ENCODE data around the gene MAST1. TPM values are rescaled to one million over a fixed set of nuclear protein-coding genes. Genes with fewer than 3 reads are reported as not detected.
"Not testable (repeated sequence)": the region's sequence is repeated elsewhere in the genome, so short reads cannot be mapped to it uniquely, and the experiment has no call there.

Gene MAST1
- total RNA-seq, 2 experiments from 2014 or later, result 1.2 to 1.5 TPM

- CTCF ChIA-PET, result interaction anchor here (1.0 to 4.2 kb wide), 4 partner anchors 12 to 118 kb away, joined by 3 to 42 read pairs (median 4); no protein-coding TSS in a partner anchor
- Mint-ChIP-seq H3K27me3 (ENCODE audit: low read depth) (no peaks in the 10 kb centered on the region), H3K4me1 (ENCODE audit: low read depth) (peaks cover 28% of the 10 kb centered on the region), H3K4me3 (peak overlapping the region; percentile 86), H3K36me3 (ENCODE audit: low read depth) (no peaks in the 10 kb centered on the region), H3K9me3 (peaks cover 7% of the 10 kb centered on the region), H3K27ac (no peak overlapping the region)
- DNase-seq, result no peak
- intact Hi-C loops (cut with micrococcal nuclease), result loop anchor here (5.0 kb wide), 1 partner anchor 213 kb away; no protein-coding TSS in a partner anchor
These were observed 45.9 kb downstream of the MAST1 start for GRCh38 chr19:12884202-12884601.

- Mint-ChIP-seq H3K27ac (peak overlapping the region; percentile 81), H3K4me3 (peak overlapping the region; percentile 86), H3K27me3 (ENCODE audit: low read depth) (no peaks in the 10 kb centered on the region), H3K4me1 (ENCODE audit: low read depth) (peaks cover 26% of the 10 kb centered on the region), H3K9me3 (peaks cover 7% of the 10 kb centered on the region), H3K36me3 (ENCODE audit: low read depth) (no peaks in the 10 kb centered on the region)
- CTCF ChIA-PET, result interaction anchor here (0.6 to 4.2 kb wide), 13 partner anchors 23 to 210 kb away, joined by 3 to 42 read pairs (median 4); no protein-coding TSS in a partner anchor
- intact Hi-C loops (cut with micrococcal nuclease), result loop anchor here (5.0 kb wide), 1 partner anchor 213 kb away; no protein-coding TSS in a partner anchor
- DNase-seq, result no peak
These were observed 46.3 kb downstream of the MAST1 start for GRCh38 chr19:12884627-12884925.

GRCh38 chr19:12884926-12885748, 46.8 kb downstream of the MAST1 start:
- peak overlapping the region; percentile 86 for H3K4me3 Mint-ChIP-seq
- H3K27ac Mint-ChIP-seq, result peak overlapping the region; percentile 81
- DNase-seq, result peak; percentile 95
- H3K36me3 Mint-ChIP-seq (ENCODE audit: low read depth), result no peaks in the 10 kb centered on the region
- intact Hi-C loops (cut with micrococcal nuclease), result loop anchor here (1.0 to 5.0 kb wide), 5 partner anchors 48 to 212 kb away; partner anchors contain the start of genes FARSA, RAD23A and RNASEH2A
- peaks cover 22% of the 10 kb centered on the region for H3K4me1 Mint-ChIP-seq (ENCODE audit: low read depth)
- CTCF ChIA-PET, result interaction anchor here (0.6 to 4.2 kb wide), 15 partner anchors 8 to 1922 kb away, joined by 3 to 42 read pairs (median 4); no protein-coding TSS in a partner anchor
- H3K9me3 Mint-ChIP-seq, result peaks cover 7% of the 10 kb centered on the region
- H3K27me3 Mint-ChIP-seq (ENCODE audit: low read depth), result no peaks in the 10 kb centered on the region

GRCh38 chr19:12885749-12886650, 47.7 kb downstream of the MAST1 start:
- intact Hi-C loops (cut with micrococcal nuclease), result loop anchor here (1.0 kb wide), 4 partner anchors 47 to 80 kb away; partner anchors contain the start of genes FARSA, RAD23A and RNASEH2A
- CTCF ChIA-PET, result interaction anchor here (0.6 to 4.2 kb wide), 13 partner anchors 9 to 1923 kb away, joined by 3 to 42 read pairs (median 5); no protein-coding TSS in a partner anchor
- H3K36me3 Mint-ChIP-seq (ENCODE audit: low read depth), result no peaks in the 10 kb centered on the region
- peaks cover 7% of the 10 kb centered on the region for H3K9me3 Mint-ChIP-seq
- no peak overlapping the region for H3K27ac Mint-ChIP-seq
- no peak for DNase-seq
- no peaks in the 10 kb centered on the region for H3K27me3 Mint-ChIP-seq (ENCODE audit: low read depth)
- peak overlapping the region; percentile 57 for H3K4me3 Mint-ChIP-seq
- H3K4me1 Mint-ChIP-seq (ENCODE audit: low read depth), result peaks cover 23% of the 10 kb centered on the region

GRCh38 chr19:12886651-12886968, 48.3 kb downstream of the MAST1 start:
- H3K4me1 Mint-ChIP-seq (ENCODE audit: low read depth), result peaks cover 27% of the 10 kb centered on the region
- CTCF ChIA-PET, result interaction anchor here (1.1 to 2.1 kb wide), 2 partner anchors 77 to 79 kb away, joined by 7 to 10 read pairs; no protein-coding TSS in a partner anchor
- H3K27me3 Mint-ChIP-seq (ENCODE audit: low read depth), result no peaks in the 10 kb centered on the region
- intact Hi-C loops (cut with micrococcal nuclease), result no loop called here
- no peak for DNase-seq
- H3K27ac Mint-ChIP-seq, result no peak overlapping the region
- H3K4me3 Mint-ChIP-seq, result peak overlapping the region; percentile 57
- no peaks in the 10 kb centered on the region for H3K36me3 Mint-ChIP-seq (ENCODE audit: low read depth)
- H3K9me3 Mint-ChIP-seq, result peaks cover 7% of the 10 kb centered on the region

GRCh38 chr19:12886969-12887747, 48.8 kb downstream of the MAST1 start, which contains the start of gene KLF1:
KLF1 (minus strand) TSS chr19:12887201; CDS start chr19:12887140, 61 bp downstream.
- no peak for DNase-seq
- Mint-ChIP-seq H3K27ac (no peak within 1 kb of the TSS), H3K36me3 (ENCODE audit: low read depth) (no peaks in the 10 kb centered on the region), H3K27me3 (ENCODE audit: low read depth) (no peaks in the 10 kb centered on the region), H3K9me3 (peaks cover 7% of the 10 kb centered on the region), H3K4me1 (ENCODE audit: low read depth) (peaks cover 28% of the 10 kb centered on the region), H3K4me3 (peak within 1 kb of the TSS; percentile 57)
- intact Hi-C loops (cut with micrococcal nuclease), result no loop called here
- CTCF ChIA-PET, result interaction anchor here (1.1 to 2.1 kb wide), 3 partner anchors 76 to 78 kb away, joined by 5 to 10 read pairs (median 7); no protein-coding TSS in a partner anchor

GRCh38 chr19:12888006-12888603, 49.8 kb downstream of the MAST1 start:
- no peak overlapping the region for H3K27ac Mint-ChIP-seq
- H3K4me3 Mint-ChIP-seq, result no peak overlapping the region
- peaks cover 7% of the 10 kb centered on the region for H3K9me3 Mint-ChIP-seq
- intact Hi-C loops (cut with micrococcal nuclease), result no loop called here
- H3K36me3 Mint-ChIP-seq (ENCODE audit: low read depth), result peaks cover under 1% of the 10 kb centered on the region
- no peak for DNase-seq
- CTCF ChIA-PET, result interaction anchor here (0.5 to 2.1 kb wide), 4 partner anchors 75 to 209 kb away, joined by 4 to 10 read pairs (median 4); no protein-coding TSS in a partner anchor
- no peaks in the 10 kb centered on the region for H3K27me3 Mint-ChIP-seq (ENCODE audit: low read depth)
- peaks cover 27% of the 10 kb centered on the region for H3K4me1 Mint-ChIP-seq (ENCODE audit: low read depth)

GRCh38 chr19:12890299-12890786, 52.0 kb downstream of the MAST1 start:
- H3K4me3 Mint-ChIP-seq, result peak overlapping the region; percentile 93
- not testable (repeated sequence) for H3K27me3 Mint-ChIP-seq (ENCODE audit: low read depth); DNase-seq; H3K36me3 Mint-ChIP-seq (ENCODE audit: low read depth); H3K9me3 Mint-ChIP-seq
- peak overlapping the region; percentile 73 for H3K27ac Mint-ChIP-seq
- intact Hi-C loops (cut with micrococcal nuclease), result loop anchor here (2.0 kb wide), 1 partner anchor 28 kb away; the partner anchor contains the start of gene SYCE2
- H3K4me1 Mint-ChIP-seq (ENCODE audit: low read depth), result peaks cover 25% of the 10 kb centered on the region
- CTCF ChIA-PET, result interaction anchor here (0.6 to 1.9 kb wide), 4 partner anchors 65 to 144 kb away, joined by 3 to 11 read pairs (median 4); no protein-coding TSS in a partner anchor

GRCh38 chr19:12890787-12891552, 52.7 kb downstream of the MAST1 start, which contains the start of gene GCDH:
GCDH (plus strand) TSS chr19:12891160; CDS start chr19:12891305, 145 bp downstream.
- Mint-ChIP-seq H3K27me3 (ENCODE audit: low read depth) (no peaks in the 10 kb centered on the region), H3K36me3 (ENCODE audit: low read depth) (peaks cover 8% of the 10 kb centered on the region)
- CTCF ChIA-PET, result interaction anchor here (0.6 to 1.9 kb wide), 6 partner anchors 34 to 143 kb away, joined by 3 to 11 read pairs (median 3); no protein-coding TSS in a partner anchor

GRCh38 chr19:12891553-12892021, 53.3 kb downstream of the MAST1 start:
- H3K36me3 Mint-ChIP-seq (ENCODE audit: low read depth), result peaks cover 8% of the 10 kb centered on the region
- H3K27ac Mint-ChIP-seq, result peak overlapping the region; percentile 73
- no peak for DNase-seq
- no peaks in the 10 kb centered on the region for H3K9me3 Mint-ChIP-seq
- peak overlapping the region; percentile 93 for H3K4me3 Mint-ChIP-seq
- CTCF ChIA-PET, result interaction anchor here (0.6 kb wide), 1 partner anchor 61 kb away, joined by 3 read pairs; no protein-coding TSS in a partner anchor
- no peaks in the 10 kb centered on the region for H3K27me3 Mint-ChIP-seq (ENCODE audit: low read depth)
- peaks cover 22% of the 10 kb centered on the region for H3K4me1 Mint-ChIP-seq (ENCODE audit: low read depth)
- intact Hi-C loops (cut with micrococcal nuclease), result loop anchor here (1.0 to 2.0 kb wide), 2 partner anchors 27 to 47 kb away; partner anchors contain the start of genes CALR and SYCE2

More at GRCh38 chr19:12890787-12891552, 52.7 kb downstream of the MAST1 start, which contains the start of gene GCDH:
- Mint-ChIP-seq H3K9me3 (no peaks in the 10 kb centered on the region), H3K27ac (peak within 1 kb of the TSS; percentile 73), H3K4me1 (ENCODE audit: low read depth) (peaks cover 25% of the 10 kb centered on the region), H3K4me3 (peak within 1 kb of the TSS; percentile 93)
- intact Hi-C loops (cut with micrococcal nuclease), result loop anchor here (1.0 to 2.0 kb wide), 2 partner anchors 28 to 47 kb away; partner anchors contain the start of genes CALR and SYCE2
- peak; percentile 98 for DNase-seq
